Nephron progenitor cell (in vitro differentiated cells): ENCODE measurements around the gene SLC36A3.
"Not testable (repeated sequence)": the region's sequence is repeated elsewhere in the genome, so short reads cannot be mapped to it uniquely, and the experiment has no call there.

Source experiments
- DNase-seq: peaks from one replicate; pipeline ENCODE4 v3.0.0; 2021
- H3K27ac Mint-ChIP-seq: 2 replicates; pipeline ENCODE4 v1.8.0; 2021; ENCODE audit warnings: mild to moderate bottlenecking, moderate library complexity, mixed read lengths
- H3K27me3 Mint-ChIP-seq: 2 replicates; pipeline ENCODE4 v1.8.0; 2021; ENCODE audit warnings: mild to moderate bottlenecking, low read depth, mixed read lengths; ENCODE audit not compliant: poor library complexity
- H3K36me3 Mint-ChIP-seq: 2 replicates; pipeline ENCODE4 v1.8.0; 2021; ENCODE audit warnings: low read depth, mixed read lengths
- H3K4me1 Mint-ChIP-seq: 2 replicates; pipeline ENCODE4 v1.8.0; 2021; ENCODE audit warnings: mixed read lengths
- H3K4me3 Mint-ChIP-seq: 2 replicates; pipeline ENCODE4 v1.8.0; 2021; ENCODE audit warnings: mild to moderate bottlenecking, moderate library complexity, mixed read lengths
- H3K9me3 Mint-ChIP-seq: 2 replicates; pipeline ENCODE4 v1.8.0; 2021; ENCODE audit warnings: mild to moderate bottlenecking, moderate library complexity, mixed read lengths
- CTCF ChIP-seq: fragments of 200-600 bp; sonication (generic); IDR thresholded peaks from 2 replicates; pipeline ENCODE4 v1.5.0; 2021; ENCODE audit warnings: antibody characterized with exemption

SLC36A3 gene

GRCh38 chr5:151258201-151258611 lies 45.4 kb downstream of the SLC36A3 start:
- Mint-ChIP-seq H3K36me3 (peaks cover 7% of the 10 kb centered on the region), H3K27ac (no peak overlapping the region), H3K4me1 (peaks cover 33% of the 10 kb centered on the region), H3K27me3 (peaks cover 11% of the 10 kb centered on the region), H3K4me3 (no peak overlapping the region), H3K9me3 (no peaks in the 10 kb centered on the region)
- no peak for TF ChIP-seq CTCF
- DNase-seq, result no peak

GRCh38 chr5:151257731-151258181 lies 45.8 kb downstream of the SLC36A3 start:
- Mint-ChIP-seq H3K27me3 (peaks cover 11% of the 10 kb centered on the region), H3K27ac (no peak overlapping the region), H3K9me3 (no peaks in the 10 kb centered on the region), H3K4me3 (no peak overlapping the region), H3K4me1 (peaks cover 29% of the 10 kb centered on the region), H3K36me3 (peaks cover 7% of the 10 kb centered on the region)
- no peak for DNase-seq
- no peak for TF ChIP-seq CTCF

- no peaks in the 10 kb centered on the region for H3K36me3 Mint-ChIP-seq
- DNase-seq, result no peak
- H3K4me1 Mint-ChIP-seq, result peaks cover 36% of the 10 kb centered on the region
Measured at GRCh38 chr5:151255621-151256286, 47.8 kb downstream of the SLC36A3 start.

GRCh38 chr5:151254990-151255389 lies 48.6 kb downstream of the SLC36A3 start:
- peaks cover 43% of the 10 kb centered on the region for H3K4me1 Mint-ChIP-seq
- H3K36me3 Mint-ChIP-seq, H3K4me3 Mint-ChIP-seq, H3K9me3 Mint-ChIP-seq, DNase-seq, H3K27ac Mint-ChIP-seq: not testable (repeated sequence)
- peaks cover 23% of the 10 kb centered on the region for H3K27me3 Mint-ChIP-seq

More at GRCh38 chr5:151255621-151256286, 47.8 kb downstream of the SLC36A3 start:
- H3K27ac Mint-ChIP-seq, result no peak overlapping the region
- peaks cover 18% of the 10 kb centered on the region for H3K27me3 Mint-ChIP-seq
- no peak overlapping the region for H3K4me3 Mint-ChIP-seq
- TF ChIP-seq CTCF, result no peak
- no peaks in the 10 kb centered on the region for H3K9me3 Mint-ChIP-seq

GRCh38 chr5:151254556-151254955 lies 49.0 kb downstream of the SLC36A3 start:
- H3K4me3 Mint-ChIP-seq, result no peak overlapping the region
- DNase-seq, result no peak
- peaks cover 43% of the 10 kb centered on the region for H3K4me1 Mint-ChIP-seq

GRCh38 chr5:151253605-151253950 lies 50.0 kb downstream of the SLC36A3 start:
- Mint-ChIP-seq H3K9me3 (no peaks in the 10 kb centered on the region), H3K27ac (no peak overlapping the region), H3K36me3 (no peaks in the 10 kb centered on the region), H3K4me1 (peaks cover 52% of the 10 kb centered on the region), H3K27me3 (peaks cover 18% of the 10 kb centered on the region), H3K4me3 (peak overlapping the region; percentile 85)
- no peak for TF ChIP-seq CTCF
- DNase-seq, result no peak

More at GRCh38 chr5:151254556-151254955, 49.0 kb downstream of the SLC36A3 start:
- TF ChIP-seq CTCF, result no peak
- H3K36me3 Mint-ChIP-seq, result no peaks in the 10 kb centered on the region
- H3K9me3 Mint-ChIP-seq, result no peaks in the 10 kb centered on the region
- H3K27me3 Mint-ChIP-seq, result peaks cover 23% of the 10 kb centered on the region
- H3K27ac Mint-ChIP-seq, result no peak overlapping the region
